GM12878 (cell line): ENCODE data around the gene PSMB7. TPM values are rescaled to one million over a fixed set of nuclear protein-coding genes. Genes with fewer than 3 reads are reported as not detected.

Experiments
- ATAC-seq: fragments of 200-7000 bp; cut with Tn5 transposase; 3 replicates; pipeline ENCODE4 v1.9.1; 2020; ENCODE audit warnings: mild to moderate bottlenecking, moderate library complexity
- BruUV-seq: library from RNA; stranded (reverse); fragments of 400-500 nt; replicated peaks from 2 replicates; lab custom pipeline; 2021; lab: Mats Ljungman, UMichigan
- CTCF ChIA-PET: fragments of 300-600 bp; sonication (Branson Sonifier 250); formaldehyde crosslinking; extraction: SDS; loops from one replicate; lab custom pipeline; 2021; ENCODE audit warnings: inconsistent platforms; lab: Yijun Ruan, JAX
- POLR2A ChIA-PET: fragments of 350-600 bp; formaldehyde crosslinking; extraction: SDS; loops from one replicate; lab custom pipeline; 2021; ENCODE audit warnings: inconsistent platforms; lab: Charles Lee
- RAD21 ChIA-PET: fragments of 300-600 bp; sonication (Branson Sonifier 250); formaldehyde crosslinking; loops from one replicate; lab custom pipeline; 2023; ENCODE audit warnings: antibody characterized with exemption; ENCODE audit not compliant: unreplicated experiment; lab: Charles Lee
- SMC1A ChIA-PET: fragments of 300-600 bp; sonication (Branson Sonifier 250); formaldehyde crosslinking; loops from one replicate; lab custom pipeline; 2023; ENCODE audit not compliant: unreplicated experiment, uncharacterized antibody; lab: Charles Lee
- DNase-seq: peaks from one replicate; pipeline ENCODE4 v3.0.0-alpha.2; 2011; ENCODE audit warnings: low read depth, low spot score
- FAIRE-seq: peaks from 3 replicates; lab custom pipeline; 2011; peaks lifted over from hg19 to GRCh38; lab: Jason Lieb, UNC
- H2AFZ ChIP-seq: 2 replicates; pipeline ENCODE4 v1.6.0; 2011; ENCODE audit warnings: low read depth, low read length, control low read depth; ENCODE audit not compliant: control insufficient read depth
- H3K27ac ChIP-seq: 2 replicates; pipeline ENCODE4 v1.5.1; 2011; ENCODE audit warnings: control low read depth; ENCODE audit not compliant: control insufficient read depth, insufficient read depth
- H3K27me3 ChIP-seq, 2 experiments: replicated peaks in 1 of 2; 2 replicates each; pipeline versions ENCODE4 v1.6.0 to v1.6.1; 2011; ENCODE audit warnings: low read length in 1 of 2; ENCODE audit not compliant: control insufficient read depth in 2 of 2, insufficient read depth in 2 of 2
- H3K36me3 ChIP-seq, 2 experiments: 2 replicates each; pipeline ENCODE4 v1.5.1; 2011; ENCODE audit warnings: low read length in 1 of 2; ENCODE audit not compliant: control insufficient read depth in 2 of 2, insufficient read depth in 2 of 2
- H3K4me1 ChIP-seq: 2 replicates; pipeline ENCODE4 v1.6.1; 2011; ENCODE audit warnings: mild to moderate bottlenecking, low read length, moderate library complexity, mixed read lengths; ENCODE audit not compliant: control insufficient read depth, insufficient read depth
- H3K4me2 ChIP-seq: 2 replicates; pipeline ENCODE4 v1.6.0; 2011; ENCODE audit warnings: control low read depth; ENCODE audit not compliant: control insufficient read depth, insufficient read depth
- H3K4me3 ChIP-seq: fragments of 200-600 bp; sonication (generic); 2 replicates; pipeline ENCODE4 v1.5.1; 2016
- H3K79me2 ChIP-seq: 2 replicates; pipeline ENCODE4 v1.6.0; 2011; ENCODE audit warnings: low read length; ENCODE audit not compliant: control insufficient read depth, insufficient read depth
- H3K9ac ChIP-seq: 2 replicates; pipeline ENCODE4 v1.8.0; 2011; ENCODE audit warnings: low read length, control low read depth, mixed read lengths; ENCODE audit not compliant: control insufficient read depth, insufficient read depth
- H3K9me3 ChIP-seq: replicated peaks from 3 replicates; pipeline ENCODE4 v1.5.1; 2011; ENCODE audit warnings: mild to moderate bottlenecking, low read length; ENCODE audit not compliant: control insufficient read depth, insufficient read depth
- H4K20me1 ChIP-seq: 2 replicates; pipeline ENCODE4 v1.6.0; 2011; ENCODE audit not compliant: control insufficient read depth, insufficient read depth
- RAD21 ChIP-seq: IDR thresholded peaks from 2 replicates; pipeline ENCODE4 v1.6.1; 2011; ENCODE audit warnings: mild to moderate bottlenecking, low read depth, low read length, moderate library complexity; ENCODE audit not compliant: insufficient read depth
- RUNX3 ChIP-seq: IDR thresholded peaks from 2 replicates; pipeline ENCODE4 v1.6.1; 2012; ENCODE audit warnings: low read length, inconsistent platforms
- WGBS: methylation state at CpG from one replicate; pipeline ENCODE4 v1.1.6; 2016; ENCODE audit warnings: low lambda C conversion rate; ENCODE audit not compliant: insufficient replicate concordance, insufficient coverage; ENCODE audit errors: missing lambda C conversion rate; 5-methylcytosine and 5-hydroxymethylcytosine counted together
- in situ Hi-C: fragments of 300-500 bp; cut with MboI; formaldehyde crosslinking; loops from 9 replicates; pipeline ENCODE4 v1.14.3; 2018; ENCODE audit warnings: mixed read lengths
- intact Hi-C: fragments of 100-400 bp; cut with micrococcal nuclease; formaldehyde crosslinking; loops from one replicate; pipeline ENCODE4 v1.14.2; 2022; ENCODE audit not compliant: unreplicated experiment
- polyA plus RNA-seq, 11 experiments: library from polyadenylated mRNA; depleted of rRNA in 4 of 11; unstranded in 6 of 11; stranded (reverse) in 5 of 11; fragments of >200 nt; fragmentation: Nextera tagmentation in 4 of 11; fragmentation: Illumina TruSeq in 1 of 11; extraction: Ambion mirVana in 4 of 11; extraction: Trizol in 1 of 11; gene quantifications; 1 replicate in 1 of 11; 2 replicates in 10 of 11; pipeline versions ENCODE4 v1.2.1 to v1.2.3, GENCODE V29; 2011 to 2016; ENCODE audit warnings: inconsistent platforms in 2 of 11, missing spikeins in 2 of 11, low read depth in 1 of 11
- total RNA-seq, 4 experiments: library from RNA; depleted of rRNA in 3 of 4; stranded (reverse); fragments of >200 nt in 3 of 4; fragmentation: Illumina TruSeq in 1 of 4; extraction: Trizol in 1 of 4; gene quantifications; 2 replicates each; pipeline versions ENCODE4 v1.2.1 to v1.2.3, GENCODE V29; 2013 to 2021
- TF ChIP-seq, protein P1 (sequence below): fragments of 450-650 bp; IDR thresholded peaks from 2 replicates; pipeline ENCODE4 v1.6.1; 2018; ENCODE audit warnings: borderline replicate concordance, mild to moderate bottlenecking; ENCODE audit not compliant: partially characterized antibody
- TF ChIP-seq, protein P2 (sequence below): fragments of 450-650 bp; IDR thresholded peaks from 2 replicates; pipeline ENCODE4 v1.6.1; 2016; ENCODE audit warnings: mild to moderate bottlenecking
- TF ChIP-seq, protein P3 (sequence below): IDR thresholded peaks from 2 replicates; pipeline ENCODE4 v1.6.1; 2012; ENCODE audit warnings: low read length, inconsistent platforms

Gene PSMB7
- total and polyA plus RNA-seq, 10 of the 15 experiments (the other 5 are each of a cell fraction or from before 2014, with no cell fraction given): 174 to 564 (median 268) TPM

DNA sequence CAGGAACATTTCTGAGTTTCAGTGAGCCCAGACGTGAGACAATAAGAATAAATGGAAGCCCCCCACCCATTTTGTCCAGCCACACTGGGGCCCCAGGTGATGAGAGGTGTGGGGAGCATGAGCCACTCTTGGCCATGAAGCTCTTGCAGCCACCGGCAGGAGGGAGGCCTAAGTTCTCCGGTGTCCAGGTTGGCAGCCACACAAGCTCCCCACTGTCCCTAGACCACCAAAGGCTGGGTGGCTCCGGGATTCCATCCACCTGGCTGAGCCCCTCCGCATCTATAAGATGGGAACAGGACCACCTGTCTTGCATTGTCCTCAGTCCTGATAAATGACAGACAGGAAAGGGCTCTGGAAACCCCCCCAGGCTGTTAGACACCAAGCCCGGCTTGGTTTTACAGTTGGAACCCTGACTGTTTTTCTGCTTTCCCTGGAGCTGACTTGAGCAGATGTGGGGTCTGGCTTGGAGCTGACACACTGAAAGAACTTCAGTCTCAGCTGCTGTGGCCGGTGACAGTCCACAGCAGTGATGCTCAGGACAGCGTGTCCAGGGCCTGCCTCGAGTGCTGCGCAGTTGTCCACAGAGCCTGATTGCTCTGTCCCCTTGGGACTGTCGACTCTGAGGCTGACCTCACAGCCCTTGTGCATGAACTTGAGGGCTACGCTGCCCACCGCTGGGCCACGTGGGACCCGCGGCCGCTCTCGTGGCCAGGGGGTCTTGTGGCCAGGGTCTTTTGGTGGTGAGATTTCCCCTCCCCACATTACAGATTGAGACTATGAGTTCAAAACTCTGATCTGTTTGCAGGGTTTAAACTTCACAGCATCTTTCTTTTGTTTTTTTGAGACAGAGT, 74.8 kb downstream of the PSMB7 start (continued):
- TF ChIP-seq, protein P1, sequence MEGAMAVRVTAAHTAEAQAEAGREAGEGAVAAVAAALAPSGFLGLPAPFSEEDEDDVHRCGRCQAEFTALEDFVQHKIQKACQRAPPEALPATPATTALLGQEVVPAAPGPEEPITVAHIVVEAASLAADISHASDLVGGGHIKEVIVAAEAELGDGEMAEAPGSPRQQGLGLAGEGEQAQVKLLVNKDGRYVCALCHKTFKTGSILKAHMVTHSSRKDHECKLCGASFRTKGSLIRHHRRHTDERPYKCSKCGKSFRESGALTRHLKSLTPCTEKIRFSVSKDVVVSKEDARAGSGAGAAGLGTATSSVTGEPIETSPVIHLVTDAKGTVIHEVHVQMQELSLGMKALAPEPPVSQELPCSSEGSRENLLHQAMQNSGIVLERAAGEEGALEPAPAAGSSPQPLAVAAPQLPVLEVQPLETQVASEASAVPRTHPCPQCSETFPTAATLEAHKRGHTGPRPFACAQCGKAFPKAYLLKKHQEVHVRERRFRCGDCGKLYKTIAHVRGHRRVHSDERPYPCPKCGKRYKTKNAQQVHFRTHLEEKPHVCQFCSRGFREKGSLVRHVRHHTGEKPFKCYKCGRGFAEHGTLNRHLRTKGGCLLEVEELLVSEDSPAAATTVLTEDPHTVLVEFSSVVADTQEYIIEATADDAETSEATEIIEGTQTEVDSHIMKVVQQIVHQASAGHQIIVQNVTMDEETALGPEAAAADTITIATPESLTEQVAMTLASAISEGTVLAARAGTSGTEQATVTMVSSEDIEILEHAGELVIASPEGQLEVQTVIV: no peak
- TF ChIP-seq, protein P2, sequence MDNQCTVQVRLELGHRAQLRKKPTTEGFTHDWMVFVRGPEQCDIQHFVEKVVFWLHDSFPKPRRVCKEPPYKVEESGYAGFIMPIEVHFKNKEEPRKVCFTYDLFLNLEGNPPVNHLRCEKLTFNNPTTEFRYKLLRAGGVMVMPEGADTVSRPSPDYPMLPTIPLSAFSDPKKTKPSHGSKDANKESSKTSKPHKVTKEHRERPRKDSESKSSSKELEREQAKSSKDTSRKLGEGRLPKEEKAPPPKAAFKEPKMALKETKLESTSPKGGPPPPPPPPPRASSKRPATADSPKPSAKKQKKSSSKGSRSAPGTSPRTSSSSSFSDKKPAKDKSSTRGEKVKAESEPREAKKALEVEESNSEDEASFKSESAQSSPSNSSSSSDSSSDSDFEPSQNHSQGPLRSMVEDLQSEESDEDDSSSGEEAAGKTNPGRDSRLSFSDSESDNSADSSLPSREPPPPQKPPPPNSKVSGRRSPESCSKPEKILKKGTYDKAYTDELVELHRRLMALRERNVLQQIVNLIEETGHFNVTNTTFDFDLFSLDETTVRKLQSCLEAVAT: no peak
- TF ChIP-seq, protein P3, sequence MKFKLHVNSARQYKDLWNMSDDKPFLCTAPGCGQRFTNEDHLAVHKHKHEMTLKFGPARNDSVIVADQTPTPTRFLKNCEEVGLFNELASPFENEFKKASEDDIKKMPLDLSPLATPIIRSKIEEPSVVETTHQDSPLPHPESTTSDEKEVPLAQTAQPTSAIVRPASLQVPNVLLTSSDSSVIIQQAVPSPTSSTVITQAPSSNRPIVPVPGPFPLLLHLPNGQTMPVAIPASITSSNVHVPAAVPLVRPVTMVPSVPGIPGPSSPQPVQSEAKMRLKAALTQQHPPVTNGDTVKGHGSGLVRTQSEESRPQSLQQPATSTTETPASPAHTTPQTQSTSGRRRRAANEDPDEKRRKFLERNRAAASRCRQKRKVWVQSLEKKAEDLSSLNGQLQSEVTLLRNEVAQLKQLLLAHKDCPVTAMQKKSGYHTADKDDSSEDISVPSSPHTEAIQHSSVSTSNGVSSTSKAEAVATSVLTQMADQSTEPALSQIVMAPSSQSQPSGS: no peak

DNA sequence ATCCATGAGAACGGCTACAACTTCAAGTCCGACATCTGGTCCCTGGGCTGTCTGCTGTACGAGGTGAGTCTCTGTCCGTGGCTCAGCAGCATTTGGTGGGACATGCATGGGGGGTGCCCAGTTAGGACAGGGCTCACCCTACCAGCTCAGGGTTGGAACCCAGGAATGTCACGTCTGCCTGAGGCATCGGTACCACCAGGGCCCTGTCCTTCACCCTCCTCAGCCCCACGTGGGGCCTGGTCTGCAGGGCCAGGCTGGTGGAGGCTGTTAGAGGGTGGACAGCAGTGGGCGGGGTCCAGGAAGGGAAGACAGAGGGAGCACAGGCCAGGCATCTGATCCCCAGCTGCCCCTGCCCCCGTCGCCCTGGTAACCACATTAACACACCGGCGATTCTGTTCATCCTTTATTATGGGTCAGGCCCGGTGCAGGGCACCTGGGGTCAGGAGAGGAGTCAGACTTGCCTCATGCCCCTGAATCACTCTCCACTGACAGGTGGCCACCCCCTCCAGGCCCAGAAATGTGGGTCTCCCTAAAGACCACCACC, 75.6 kb downstream of the PSMB7 start:
- no peak overlapping the region for H2AFZ ChIP-seq
- RAD21 ChIA-PET: no interaction called here
- H3K36me3 ChIP-seq: peaks cover 23 to 50% of the 10 kb centered on the region in 2 experiments; a peak in 3 of 4 replicates
- BruUV-seq: no TSS peak
- in situ Hi-C loops: no loop called here
- H3K9ac ChIP-seq: no peak overlapping the region
- H4K20me1 ChIP-seq: no peaks in the 10 kb centered on the region
- no peak for TF ChIP-seq RUNX3
- TF ChIP-seq RAD21: no peak
- ATAC-seq (no peak), FAIRE-seq (no peak), DNase-seq (no peak)
- H3K27me3 ChIP-seq: no peaks in the 10 kb centered on the region
- H3K4me1 ChIP-seq: no peaks in the 10 kb centered on the region
- no peaks in the 10 kb centered on the region for H3K79me2 ChIP-seq
- no peak overlapping the region for H3K27ac ChIP-seq
- intact Hi-C loops: no loop called here
- no peak overlapping the region for H3K4me2 ChIP-seq
- CTCF ChIA-PET: no interaction called here
- no peak overlapping the region for H3K4me3 ChIP-seq
- no peaks in the 10 kb centered on the region for H3K9me3 ChIP-seq
- 92% methylated on average over 13 of the region's 13 CpGs for WGBS
- POLR2A ChIA-PET: no interaction called here
- SMC1A ChIA-PET: interaction anchor here (1.2 kb wide), 1 partner anchor 7 kb away, joined by 3 read pairs; no protein-coding TSS in a partner anchor
